Urinary bladder (tissue), 4 donors: Measurements from ENCODE around the gene MAT1A. TPM values are rescaled to one million over a fixed set of nuclear protein-coding genes. Genes with fewer than 3 reads are reported as not detected.
"Not testable (repeated sequence)": the region's sequence is repeated elsewhere in the genome, so short reads cannot be mapped to it uniquely, and the experiment has no call there.

Source experiments
- DNase-seq: peaks from one replicate; pipeline ENCODE4 v3.0.0-alpha.2; 2015; ENCODE audit errors: extremely low spot score
- H3K27ac ChIP-seq: one replicate; pipeline ENCODE4 v1.5.1; 2013; ENCODE audit warnings: low read depth, mild to moderate bottlenecking, moderate library complexity
- H3K36me3 ChIP-seq: one replicate; pipeline ENCODE4 v1.6.1; 2013; ENCODE audit warnings: mild to moderate bottlenecking, moderate library complexity; ENCODE audit not compliant: insufficient read depth
- H3K4me1 ChIP-seq: one replicate; pipeline ENCODE4 v1.6.1; 2013; ENCODE audit warnings: mild to moderate bottlenecking, moderate library complexity; ENCODE audit not compliant: insufficient read depth
- H3K4me3 ChIP-seq: one replicate; pipeline ENCODE4 v1.5.1; 2013; ENCODE audit warnings: low read depth, low read length
- WGBS: extraction: QIAGEN DNeasy Blood & Tissue Kit; methylation state at CpG from one replicate; pipeline ENCODE4 v1.1.7; 2013; 5-methylcytosine and 5-hydroxymethylcytosine counted together
- polyA plus RNA-seq: library from polyadenylated mRNA; stranded (reverse); fragments of 200-250 nt; gene quantifications from one replicate; pipeline ENCODE4 v1.2.3, GENCODE V29; 2013
- total RNA-seq: library from RNA; depleted of rRNA; stranded (reverse); fragments of >200 nt; gene quantifications from one replicate; pipeline ENCODE4 v1.2.3, GENCODE V29; 2014
- donor health status: healthy with polysubstance abuse.
- donor health status: healthy.

The MAT1A gene
- total and polyA plus RNA-seq, 2 donors, result 0.37 TPM; not detected in 1

GRCh38 chr10:80250399-80250798 is 39.1 kb downstream of the MAT1A start:
- not testable (repeated sequence) for H3K4me3 ChIP-seq, DNase-seq, H3K36me3 ChIP-seq, H3K4me1 ChIP-seq, H3K27ac ChIP-seq
- no CpG with 5 or more reads among the region's 1 CpG for WGBS

GRCh38 chr10:80249906-80250305 is 39.6 kb downstream of the MAT1A start:
- H3K27ac ChIP-seq, result not testable (repeated sequence)
- WGBS, result 50% methylated on average over 3 of the region's 4 CpGs

GRCh38 chr10:80247611-80248010 is 41.8 kb downstream of the MAT1A start:
- H3K4me1 ChIP-seq, H3K36me3 ChIP-seq, DNase-seq, H3K27ac ChIP-seq, H3K4me3 ChIP-seq: not testable (repeated sequence)
- WGBS, result 97% methylated on average over 16 of the region's 20 CpGs

More at GRCh38 chr10:80249906-80250305, 39.6 kb downstream of the MAT1A start:
- DNase-seq, H3K36me3 ChIP-seq, H3K4me1 ChIP-seq, H3K4me3 ChIP-seq: not testable (repeated sequence)

GRCh38 chr10:80244371-80244770 is 45.1 kb downstream of the MAT1A start:
- not testable (repeated sequence) for H3K36me3 ChIP-seq, DNase-seq, H3K4me1 ChIP-seq, H3K4me3 ChIP-seq, H3K27ac ChIP-seq
- 59% methylated on average over 3 of the region's 3 CpGs for WGBS

- not testable (repeated sequence) for H3K27ac ChIP-seq
- WGBS, result 19% methylated on average over 2 of the region's 4 CpGs
These were observed 47.1 kb downstream of the MAT1A start for GRCh38 chr10:80242341-80242740.

GRCh38 chr10:80236457-80236856 is 53.0 kb downstream of the MAT1A start:
- not testable (repeated sequence) for H3K4me1 ChIP-seq, H3K4me3 ChIP-seq, H3K27ac ChIP-seq, DNase-seq, H3K36me3 ChIP-seq
- 89% methylated on average over 5 of the region's 5 CpGs for WGBS

More at GRCh38 chr10:80242341-80242740, 47.1 kb downstream of the MAT1A start:
- H3K36me3 ChIP-seq, H3K4me3 ChIP-seq, H3K4me1 ChIP-seq, DNase-seq: not testable (repeated sequence)

- H3K36me3 ChIP-seq, H3K27ac ChIP-seq, H3K4me3 ChIP-seq, DNase-seq, H3K4me1 ChIP-seq: not testable (repeated sequence)
- 75% methylated on average over 11 of the region's 11 CpGs for WGBS
These were observed 54.9 kb downstream of the MAT1A start for GRCh38 chr10:80234331-80235235.

- 69% methylated on average over 1 of the region's 1 CpG for WGBS
- not testable (repeated sequence) for DNase-seq, H3K4me1 ChIP-seq
These were observed 55.6 kb downstream of the MAT1A start for GRCh38 chr10:80233871-80234270.

GRCh38 chr10:80226723-80227122 is 62.7 kb downstream of the MAT1A start:
- H3K36me3 ChIP-seq, H3K4me1 ChIP-seq, DNase-seq, H3K27ac ChIP-seq, H3K4me3 ChIP-seq: not testable (repeated sequence)
- 89% methylated on average over 4 of the region's 4 CpGs for WGBS

More at GRCh38 chr10:80233871-80234270, 55.6 kb downstream of the MAT1A start:
- not testable (repeated sequence) for H3K36me3 ChIP-seq, H3K4me3 ChIP-seq, H3K27ac ChIP-seq

- H3K27ac ChIP-seq, DNase-seq, H3K36me3 ChIP-seq, H3K4me3 ChIP-seq, H3K4me1 ChIP-seq: not testable (repeated sequence)
- 64% methylated on average over 2 of the region's 5 CpGs for WGBS
These were observed 66.4 kb downstream of the MAT1A start for GRCh38 chr10:80223031-80223419.

Other genes starting within 250 kb of the MAT1A start
- 14.8 TPM for gene TMEM254, start 211.0 kb downstream of the MAT1A start, total RNA-seq
- 18.3 TPM for gene TMEM254, start 211.0 kb downstream of the MAT1A start, polyA plus RNA-seq
- 64.9 TPM for gene PLAC9, start 156.9 kb downstream of the MAT1A start, total RNA-seq
- gene PLAC9, start 156.9 kb downstream of the MAT1A start, polyA plus RNA-seq, result 54.3 TPM
- gene ANXA11, start 84.1 kb downstream of the MAT1A start, total RNA-seq, result 41.8 TPM
- gene ANXA11, start 84.1 kb downstream of the MAT1A start, polyA plus RNA-seq, result 114 TPM
- not detected for gene DYDC1, start 67.1 kb upstream of the MAT1A start, total RNA-seq
- gene DYDC1, start 67.1 kb upstream of the MAT1A start, polyA plus RNA-seq, result not detected
- not detected for gene DYDC2, start 67.1 kb upstream of the MAT1A start, total RNA-seq
- gene DYDC2, start 67.1 kb upstream of the MAT1A start, polyA plus RNA-seq, result not detected
- 52.9 TPM for gene PRXL2A, start 118.9 kb upstream of the MAT1A start, total RNA-seq
- 59.1 TPM for gene PRXL2A, start 118.9 kb upstream of the MAT1A start, polyA plus RNA-seq
- 26.4 TPM for gene TSPAN14, start 164.7 kb upstream of the MAT1A start, total RNA-seq
- gene TSPAN14, start 164.7 kb upstream of the MAT1A start, polyA plus RNA-seq, result 65.1 TPM
- 0.16 TPM for gene SH2D4B, start 248.2 kb upstream of the MAT1A start, total RNA-seq
- gene SH2D4B, start 248.2 kb upstream of the MAT1A start, polyA plus RNA-seq, result not detected